ENCODE data around the gene EXOC3. TPM values are rescaled to one million over a fixed set of nuclear protein-coding genes. Genes with fewer than 3 reads are reported as not detected.

EXOC3 gene
- 41.7 and 59.0 TPM in 2 replicates for total RNA-seq

GRCh38 chr5:442335-443238 lies at the start of gene EXOC3:
EXOC3 (plus strand) TSS chr5:443176; CDS start chr5:446206, 3,030 bp downstream.

Other genes starting within 250 kb of the EXOC3 start
- gene CCDC127, start 225.0 kb upstream of the EXOC3 start, total RNA-seq, result 3.8 and 7.0 TPM in 2 replicates
- 128 and 130 TPM in 2 replicates for gene SDHA, start 224.9 kb upstream of the EXOC3 start, total RNA-seq
- gene PDCD6, start 171.5 kb upstream of the EXOC3 start, total RNA-seq, result 149 and 167 TPM in 2 replicates
- gene AHRR, start 121.5 kb upstream of the EXOC3 start, total RNA-seq, result 21.9 and 27.0 TPM in 2 replicates
- 0.43 and 0.55 TPM in 2 replicates for gene SLC9A3, start 81.3 kb downstream of the EXOC3 start, total RNA-seq
- 1.1 and 2.0 TPM in 2 replicates for gene CEP72, start 169.2 kb downstream of the EXOC3 start, total RNA-seq